NCI-H226 (cell line): ENCODE measurements around the gene TERC.
"Not testable (repeated sequence)": the region's sequence is repeated elsewhere in the genome, so short reads cannot be mapped to it uniquely, and the experiment has no call there.

Experiments
- DNase-seq: peaks from one replicate; pipeline ENCODE4 v3.0.0-alpha.2; 2015

The TERC gene

GRCh38 chr3:169771497-169772304, 6.8 kb upstream of the TERC start:
- peak; percentile 39 for DNase-seq

GRCh38 chr3:169769287-169770181, 4.7 kb upstream of the TERC start, which contains the start of gene ACTRT3:
TSS of gene ACTRT3 (minus strand) at chr3:169769561. CDS start at chr3:169769520, 41 bp downstream.
- DNase-seq = peak; percentile 27

- DNase-seq = peak; percentile 19
Observed at GRCh38 chr3:169764312-169764881, 463 bp downstream of the TERC start.

- peak; percentile 64 for DNase-seq
Observed at GRCh38 chr3:169760479-169760878, 4.4 kb downstream of the TERC start.

GRCh38 chr3:169759256-169759655, 5.6 kb downstream of the TERC start:
- DNase-seq = peak; percentile 90

- peak; percentile 19 for DNase-seq
Observed at GRCh38 chr3:169758359-169758994, 6.4 kb downstream of the TERC start.

GRCh38 chr3:169755488-169755887, 9.4 kb downstream of the TERC start:
- no peak for DNase-seq

- no peak for DNase-seq
Observed at GRCh38 chr3:169754711-169755110, 10.1 kb downstream of the TERC start.

GRCh38 chr3:169751875-169752274, 13.0 kb downstream of the TERC start:
- DNase-seq = no peak

GRCh38 chr3:169750665-169751064, 14.2 kb downstream of the TERC start:
- no peak for DNase-seq

GRCh38 chr3:169748670-169749069, 16.2 kb downstream of the TERC start:
- no peak for DNase-seq

- DNase-seq = no peak
Observed at GRCh38 chr3:169746924-169747323, 17.9 kb downstream of the TERC start.

GRCh38 chr3:169744366-169745054, 20.4 kb downstream of the TERC start:
- DNase-seq = no peak

GRCh38 chr3:169739067-169739466, 25.8 kb downstream of the TERC start:
- DNase-seq = no peak

GRCh38 chr3:169731857-169732256, 33.0 kb downstream of the TERC start:
- not testable (repeated sequence) for DNase-seq

- no peak for DNase-seq
Observed at GRCh38 chr3:169722724-169723123, 42.1 kb downstream of the TERC start.

GRCh38 chr3:169718415-169718814, 46.4 kb downstream of the TERC start:
- not testable (repeated sequence) for DNase-seq
